ENCODE results near the gene HDAC3.
A peak's percentile ranks its signal among the peaks of the same experiment; 100 is the strongest.
"Not testable (repeated sequence)": the region's sequence is repeated elsewhere in the genome, so short reads cannot be mapped to it uniquely, and the experiment has no call there.

The HDAC3 gene

GRCh38 chr5:141618030-141618803 lies 18.4 kb downstream of the HDAC3 start:
- ATAC-seq (replicated peaks; ENCODE audit: extremely low read depth, poor library complexity, severe bottlenecking) (peak; percentile 54), DNase-seq (ENCODE audit: low spot score in 2 of 2) (peak; percentile 24 to 38)
- H3K9me3 Mint-ChIP-seq, result no peaks in the 10 kb centered on the region
- peaks cover 42% of the 10 kb centered on the region for H3K4me1 Mint-ChIP-seq
- H3K4me3 Mint-ChIP-seq, result peak overlapping the region; percentile 97
- peak overlapping the region; percentile 86 for H3K27ac Mint-ChIP-seq (ENCODE audit: low read depth)
- H3K36me3 Mint-ChIP-seq (ENCODE audit: insufficient read depth), result peaks cover 36% of the 10 kb centered on the region
- no peaks in the 10 kb centered on the region for H3K27me3 Mint-ChIP-seq

GRCh38 chr5:141617682-141618029 lies 19.0 kb downstream of the HDAC3 start:
- Mint-ChIP-seq H3K4me1 (peaks cover 48% of the 10 kb centered on the region), H3K27me3 (no peaks in the 10 kb centered on the region), H3K9me3 (no peaks in the 10 kb centered on the region), H3K27ac (ENCODE audit: low read depth) (peak overlapping the region; percentile 86), H3K36me3 (ENCODE audit: insufficient read depth) (peaks cover 32% of the 10 kb centered on the region), H3K4me3 (peak overlapping the region; percentile 97)
- DNase-seq (ENCODE audit: low spot score in 2 of 2) (no peak), ATAC-seq (replicated peaks; ENCODE audit: extremely low read depth, poor library complexity, severe bottlenecking) (no peak)

- ATAC-seq (replicated peaks; ENCODE audit: extremely low read depth, poor library complexity, severe bottlenecking) (no peak), DNase-seq (ENCODE audit: low spot score in 2 of 2) (no peak)
- H3K4me3 Mint-ChIP-seq, result peak overlapping the region; percentile 97
- H3K4me1 Mint-ChIP-seq, result peaks cover 53% of the 10 kb centered on the region
- no peaks in the 10 kb centered on the region for H3K9me3 Mint-ChIP-seq
- H3K27me3 Mint-ChIP-seq, result no peaks in the 10 kb centered on the region
- H3K27ac Mint-ChIP-seq (ENCODE audit: low read depth), result peak overlapping the region; percentile 86
- peaks cover 27% of the 10 kb centered on the region for H3K36me3 Mint-ChIP-seq (ENCODE audit: insufficient read depth)
Observed at GRCh38 chr5:141617128-141617527, 19.5 kb downstream of the HDAC3 start.

GRCh38 chr5:141615991-141616720 lies 20.5 kb downstream of the HDAC3 start:
- peak overlapping the region; percentile 97 for H3K4me3 Mint-ChIP-seq
- H3K9me3 Mint-ChIP-seq, result no peaks in the 10 kb centered on the region
- DNase-seq (ENCODE audit: low spot score in 2 of 2) (no peak), ATAC-seq (replicated peaks; ENCODE audit: extremely low read depth, poor library complexity, severe bottlenecking) (no peak)
- H3K27ac Mint-ChIP-seq (ENCODE audit: low read depth), result peak overlapping the region; percentile 86
- no peaks in the 10 kb centered on the region for H3K27me3 Mint-ChIP-seq
- H3K4me1 Mint-ChIP-seq, result peaks cover 60% of the 10 kb centered on the region
- H3K36me3 Mint-ChIP-seq (ENCODE audit: insufficient read depth), result peaks cover 30% of the 10 kb centered on the region

- Mint-ChIP-seq H3K4me1 (peaks cover 83% of the 10 kb centered on the region), H3K27me3 (no peaks in the 10 kb centered on the region), H3K27ac (ENCODE audit: low read depth) (peak overlapping the region; percentile 73), H3K4me3 (peak overlapping the region; percentile 44), H3K9me3 (no peaks in the 10 kb centered on the region), H3K36me3 (ENCODE audit: insufficient read depth) (peaks cover 31% of the 10 kb centered on the region)
- DNase-seq (ENCODE audit: low spot score in 2 of 2) (no peak), ATAC-seq (replicated peaks; ENCODE audit: extremely low read depth, poor library complexity, severe bottlenecking) (no peak)
Observed at GRCh38 chr5:141613344-141613743, 23.3 kb downstream of the HDAC3 start.

GRCh38 chr5:141611289-141611688 lies 25.4 kb downstream of the HDAC3 start:
- no peak for DNase-seq (ENCODE audit: low spot score in 2 of 2)
- H3K4me1 Mint-ChIP-seq, result peaks cover 83% of the 10 kb centered on the region
- H3K36me3 Mint-ChIP-seq (ENCODE audit: insufficient read depth), result peaks cover 25% of the 10 kb centered on the region
- no peaks in the 10 kb centered on the region for H3K27me3 Mint-ChIP-seq
- peak overlapping the region; percentile 29 for H3K4me3 Mint-ChIP-seq
- peak overlapping the region; percentile 84 for H3K27ac Mint-ChIP-seq (ENCODE audit: low read depth)
- ATAC-seq (replicated peaks; ENCODE audit: extremely low read depth, poor library complexity, severe bottlenecking), result no peak
- no peaks in the 10 kb centered on the region for H3K9me3 Mint-ChIP-seq

- not testable (repeated sequence) for H3K27me3 Mint-ChIP-seq; ATAC-seq (replicated peaks; ENCODE audit: extremely low read depth, poor library complexity, severe bottlenecking); H3K9me3 Mint-ChIP-seq; DNase-seq (ENCODE audit: low spot score in 2 of 2); H3K4me3 Mint-ChIP-seq
- Mint-ChIP-seq H3K27ac (ENCODE audit: low read depth) (peak overlapping the region; percentile 84), H3K4me1 (peaks cover 85% of the 10 kb centered on the region), H3K36me3 (ENCODE audit: insufficient read depth) (peaks cover 17% of the 10 kb centered on the region)
Observed at GRCh38 chr5:141609921-141610320, 26.7 kb downstream of the HDAC3 start.

- no peaks in the 10 kb centered on the region for H3K27me3 Mint-ChIP-seq
- no peak for DNase-seq (ENCODE audit: low spot score in 2 of 2)
- no peaks in the 10 kb centered on the region for H3K9me3 Mint-ChIP-seq
- H3K4me3 Mint-ChIP-seq, result no peak overlapping the region
- H3K36me3 Mint-ChIP-seq (ENCODE audit: insufficient read depth), result peaks cover 19% of the 10 kb centered on the region
- H3K4me1 Mint-ChIP-seq, result peaks cover 86% of the 10 kb centered on the region
- H3K27ac Mint-ChIP-seq (ENCODE audit: low read depth), result peak overlapping the region; percentile 84
- no peak for ATAC-seq (replicated peaks; ENCODE audit: extremely low read depth, poor library complexity, severe bottlenecking)
Observed at GRCh38 chr5:141609044-141609443, 27.6 kb downstream of the HDAC3 start.

GRCh38 chr5:141608557-141608956 lies 28.1 kb downstream of the HDAC3 start:
- Mint-ChIP-seq H3K27ac (ENCODE audit: low read depth) (peak overlapping the region; percentile 84), H3K4me3 (peak overlapping the region; percentile 71), H3K4me1 (peaks cover 86% of the 10 kb centered on the region), H3K36me3 (ENCODE audit: insufficient read depth) (peaks cover 19% of the 10 kb centered on the region), H3K9me3 (no peaks in the 10 kb centered on the region), H3K27me3 (no peaks in the 10 kb centered on the region)
- DNase-seq (ENCODE audit: low spot score in 2 of 2) (no peak), ATAC-seq (replicated peaks; ENCODE audit: extremely low read depth, poor library complexity, severe bottlenecking) (no peak)

- H3K36me3 Mint-ChIP-seq (ENCODE audit: insufficient read depth), result peaks cover 19% of the 10 kb centered on the region
- H3K27me3 Mint-ChIP-seq, result no peaks in the 10 kb centered on the region
- H3K4me1 Mint-ChIP-seq, result peaks cover 86% of the 10 kb centered on the region
- ATAC-seq (replicated peaks; ENCODE audit: extremely low read depth, poor library complexity, severe bottlenecking), result no peak
- DNase-seq (ENCODE audit: low spot score in 2 of 2), result no peak
- no peaks in the 10 kb centered on the region for H3K9me3 Mint-ChIP-seq
- H3K4me3 Mint-ChIP-seq, result peak overlapping the region; percentile 71
- H3K27ac Mint-ChIP-seq (ENCODE audit: low read depth), result peak overlapping the region; percentile 84
Observed at GRCh38 chr5:141608046-141608445, 28.6 kb downstream of the HDAC3 start.

- peaks cover 76% of the 10 kb centered on the region for H3K4me1 Mint-ChIP-seq
- H3K27ac Mint-ChIP-seq (ENCODE audit: low read depth), result peak overlapping the region; percentile 84
- H3K27me3 Mint-ChIP-seq, result no peaks in the 10 kb centered on the region
- H3K9me3 Mint-ChIP-seq, result no peaks in the 10 kb centered on the region
- H3K36me3 Mint-ChIP-seq (ENCODE audit: insufficient read depth), result peaks cover 9% of the 10 kb centered on the region
- H3K4me3 Mint-ChIP-seq, result peak overlapping the region; percentile 71
- DNase-seq (ENCODE audit: low spot score in 2 of 2) (peak; percentile 37 to 69), ATAC-seq (replicated peaks; ENCODE audit: extremely low read depth, poor library complexity, severe bottlenecking) (peak; percentile 99)
Observed at GRCh38 chr5:141605523-141606277, 30.9 kb downstream of the HDAC3 start.

GRCh38 chr5:141603923-141604717 lies 32.5 kb downstream of the HDAC3 start:
- H3K27me3 Mint-ChIP-seq, result no peaks in the 10 kb centered on the region
- no peak for DNase-seq (ENCODE audit: low spot score in 2 of 2)
- peak overlapping the region; percentile 72 for H3K4me3 Mint-ChIP-seq
- H3K27ac Mint-ChIP-seq (ENCODE audit: low read depth), result peak overlapping the region; percentile 84
- H3K4me1 Mint-ChIP-seq, result peaks cover 78% of the 10 kb centered on the region
- H3K9me3 Mint-ChIP-seq, result no peaks in the 10 kb centered on the region
- H3K36me3 Mint-ChIP-seq (ENCODE audit: insufficient read depth), result peaks cover 6% of the 10 kb centered on the region
- no peak for ATAC-seq (replicated peaks; ENCODE audit: extremely low read depth, poor library complexity, severe bottlenecking)
